Prostate gland (tissue), 2 donors: Measurements from ENCODE around the gene CCDC43.

Source experiments
- CTCF ChIP-seq, 4 experiments: fragments of 200-600 bp in 2 of 4; fragments of 450-650 bp in 2 of 4; sonication (generic) in 2 of 4; IDR thresholded peaks; 1 replicate in 3 of 4; 2 replicates in 1 of 4; pipeline ENCODE4 v1.5.1; 2016 to 2019; ENCODE audit warnings: antibody characterized with exemption in 4 of 4, mild to moderate bottlenecking in 2 of 4, moderate library complexity in 2 of 4
- POLR2A ChIP-seq: fragments of 450-650 bp; IDR thresholded peaks from one replicate; pipeline ENCODE4 v1.6.1; 2016; ENCODE audit warnings: antibody characterized with exemption, mild to moderate bottlenecking
- POLR2AphosphoS5 ChIP-seq: sonication (generic); formaldehyde crosslinking; IDR thresholded peaks from one replicate; pipeline ENCODE4 v1.6.1; 2017; ENCODE audit warnings: antibody characterized with exemption

GRCh38 chr17:44687756-44688155 is 1.8 kb downstream of the CCDC43 start:
- TF ChIP-seq CTCF (IDR thresholded peaks at IDR 0.05) (no peak), POLR2A (no peak), POLR2AphosphoS5 (no peak)
